Osteoblast (primary cell): ENCODE results near the gene SNX30. TPM values are rescaled to one million over a fixed set of nuclear protein-coding genes. Genes with fewer than 3 reads are reported as not detected.

ENCODE experiments used
- DNase-seq: peaks from one replicate; pipeline ENCODE4 v3.0.0; 2011; ENCODE audit warnings: low spot score, mixed read lengths; ENCODE audit not compliant: insufficient read length; ENCODE audit errors: missing footprints
- H2AFZ ChIP-seq: 2 replicates; pipeline ENCODE4 v1.6.0; 2011; ENCODE audit warnings: mild to moderate bottlenecking, low read length
- H3K27ac ChIP-seq: 2 replicates; pipeline ENCODE4 v1.5.1; 2011; ENCODE audit warnings: mild to moderate bottlenecking, low read depth, low read length, moderate library complexity
- H3K27me3 ChIP-seq: 2 replicates; pipeline ENCODE4 v1.6.0; 2012; ENCODE audit warnings: mild to moderate bottlenecking, control low read depth, inconsistent platforms, low read length, moderate library complexity; ENCODE audit not compliant: insufficient read depth
- H3K36me3 ChIP-seq: 2 replicates; pipeline ENCODE4 v1.5.1; 2011; ENCODE audit warnings: mild to moderate bottlenecking, low read length, control low read depth, moderate library complexity; ENCODE audit not compliant: insufficient read depth
- H3K4me1 ChIP-seq: 2 replicates; pipeline ENCODE4 v1.5.1; 2011; ENCODE audit warnings: mild to moderate bottlenecking, low read length, control low read depth, moderate library complexity; ENCODE audit not compliant: insufficient read depth
- H3K4me2 ChIP-seq: 2 replicates; pipeline ENCODE4 v1.6.0; 2011; ENCODE audit warnings: mild to moderate bottlenecking, low read length; ENCODE audit not compliant: insufficient read depth
- H3K4me3 ChIP-seq: fragments of 200-600 bp; sonication (generic); 3 replicates; pipeline ENCODE4 v1.5.1; 2012; ENCODE audit warnings: mild to moderate bottlenecking, low read length, inconsistent platforms; ENCODE audit not compliant: insufficient read depth
- H3K79me2 ChIP-seq: 2 replicates; pipeline ENCODE4 v1.6.0; 2012; ENCODE audit warnings: mild to moderate bottlenecking, low read length, control low read depth, inconsistent platforms; ENCODE audit not compliant: insufficient read depth
- H3K9me3 ChIP-seq: 2 replicates; pipeline ENCODE4 v1.5.1; 2011; ENCODE audit warnings: low read depth, low read length, control low read depth
- H4K20me1 ChIP-seq: 2 replicates; pipeline ENCODE4 v1.6.0; 2012; ENCODE audit warnings: mild to moderate bottlenecking, low read length, control low read depth; ENCODE audit not compliant: insufficient read depth
- total RNA-seq: library from RNA; depleted of rRNA; stranded (reverse); fragments of >200 nt; gene quantifications from 2 replicates; pipeline ENCODE4 v1.2.3, GENCODE V29; 2012
- TF ChIP-seq, protein P1 (sequence below): IDR thresholded peaks from 2 replicates; pipeline ENCODE4 v1.5.1; 2011; ENCODE audit warnings: mild to moderate bottlenecking, low read depth, low read length, moderate library complexity; ENCODE audit errors: extremely low read depth

SNX30 gene
- total RNA-seq, 1 donor, result 38.7 TPM

DNA sequence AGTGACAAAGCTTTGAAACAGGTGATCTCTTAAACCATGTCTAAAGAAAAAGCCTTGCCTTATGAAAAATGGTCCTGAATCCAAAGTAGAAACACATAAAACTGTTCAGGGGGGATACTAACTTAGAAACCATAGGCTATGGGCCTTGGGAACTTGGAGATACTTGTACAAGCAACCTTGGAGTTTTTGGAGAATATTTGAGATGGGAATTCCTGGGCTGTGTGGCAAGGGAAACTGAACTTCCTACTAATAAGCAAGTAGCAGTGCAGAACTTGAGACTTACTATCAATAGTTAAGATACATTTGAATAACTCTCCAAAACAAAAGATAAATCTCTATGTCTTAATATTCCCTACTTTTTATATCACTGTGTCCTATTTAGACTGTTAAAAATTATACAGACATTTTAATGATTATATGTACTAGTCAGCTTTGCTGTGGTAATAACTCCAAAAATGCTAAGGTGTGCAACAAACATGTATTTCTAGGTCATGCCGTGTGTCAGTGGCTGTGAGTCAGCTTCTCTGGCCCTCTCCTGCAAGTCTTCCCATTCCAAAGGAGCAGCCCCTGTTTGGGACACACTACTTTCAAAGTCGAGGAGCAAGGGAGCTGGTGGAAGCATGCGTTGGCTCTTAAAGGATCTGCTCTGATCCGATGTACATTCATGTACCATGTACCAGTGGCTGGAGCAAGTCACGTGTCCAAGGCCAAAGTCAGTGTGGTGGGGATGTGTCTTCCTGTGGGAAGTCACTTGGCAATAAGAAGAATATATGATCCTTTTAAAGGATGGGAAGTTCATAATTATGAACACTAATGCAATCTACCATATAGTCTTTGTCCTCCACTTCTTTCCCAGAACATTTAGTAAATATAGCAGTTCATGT is 39.6 kb downstream of the SNX30 start:
- Histone ChIP-seq H3K27me3 (no peaks in the 10 kb centered on the region), H3K4me1 (peaks cover 10% of the 10 kb centered on the region), H3K27ac (no peak overlapping the region), H3K4me3 (no peak overlapping the region), H3K79me2 (peaks cover 62% of the 10 kb centered on the region), H3K4me2 (no peak overlapping the region), H4K20me1 (peaks cover 18% of the 10 kb centered on the region), H2AFZ (no peak overlapping the region), H3K9me3 (no peaks in the 10 kb centered on the region), H3K36me3 (no peaks in the 10 kb centered on the region)
- DNase-seq, result no peak
- TF ChIP-seq, protein P1, sequence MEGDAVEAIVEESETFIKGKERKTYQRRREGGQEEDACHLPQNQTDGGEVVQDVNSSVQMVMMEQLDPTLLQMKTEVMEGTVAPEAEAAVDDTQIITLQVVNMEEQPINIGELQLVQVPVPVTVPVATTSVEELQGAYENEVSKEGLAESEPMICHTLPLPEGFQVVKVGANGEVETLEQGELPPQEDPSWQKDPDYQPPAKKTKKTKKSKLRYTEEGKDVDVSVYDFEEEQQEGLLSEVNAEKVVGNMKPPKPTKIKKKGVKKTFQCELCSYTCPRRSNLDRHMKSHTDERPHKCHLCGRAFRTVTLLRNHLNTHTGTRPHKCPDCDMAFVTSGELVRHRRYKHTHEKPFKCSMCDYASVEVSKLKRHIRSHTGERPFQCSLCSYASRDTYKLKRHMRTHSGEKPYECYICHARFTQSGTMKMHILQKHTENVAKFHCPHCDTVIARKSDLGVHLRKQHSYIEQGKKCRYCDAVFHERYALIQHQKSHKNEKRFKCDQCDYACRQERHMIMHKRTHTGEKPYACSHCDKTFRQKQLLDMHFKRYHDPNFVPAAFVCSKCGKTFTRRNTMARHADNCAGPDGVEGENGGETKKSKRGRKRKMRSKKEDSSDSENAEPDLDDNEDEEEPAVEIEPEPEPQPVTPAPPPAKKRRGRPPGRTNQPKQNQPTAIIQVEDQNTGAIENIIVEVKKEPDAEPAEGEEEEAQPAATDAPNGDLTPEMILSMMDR, result no peak

DNA sequence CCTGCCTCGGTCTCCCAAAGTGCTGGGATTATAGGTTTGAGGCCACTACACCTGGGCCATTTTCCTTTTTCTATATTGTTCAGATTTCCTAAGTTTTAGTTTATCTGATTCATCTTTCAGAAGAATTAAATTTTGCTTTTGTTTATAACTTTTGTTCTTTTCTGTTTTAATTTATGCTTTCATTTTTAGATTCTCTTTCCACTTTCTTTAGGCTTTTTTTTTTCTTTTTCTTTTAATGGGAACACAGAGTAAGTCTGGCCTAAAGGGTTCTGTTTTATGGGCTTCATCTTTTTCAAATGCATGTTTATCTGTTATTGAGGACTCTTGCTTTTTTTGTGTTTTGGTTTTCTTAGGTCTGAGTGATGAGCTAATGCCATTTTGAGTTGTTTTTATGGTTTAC is 42.1 kb downstream of the SNX30 start:
- DNase-seq, result no peak
- H3K27me3 ChIP-seq, result no peaks in the 10 kb centered on the region
- peaks cover 28% of the 10 kb centered on the region for H4K20me1 ChIP-seq
- no peak overlapping the region for H3K4me2 ChIP-seq
- peaks cover 10% of the 10 kb centered on the region for H3K4me1 ChIP-seq
- H2AFZ ChIP-seq, result no peak overlapping the region
- H3K36me3 ChIP-seq, result no peaks in the 10 kb centered on the region
- H3K27ac ChIP-seq, result no peak overlapping the region
- H3K9me3 ChIP-seq, result no peaks in the 10 kb centered on the region
- TF ChIP-seq, protein P1, result no peak
- H3K4me3 ChIP-seq, result no peak overlapping the region
- peaks cover 62% of the 10 kb centered on the region for H3K79me2 ChIP-seq

DNA sequence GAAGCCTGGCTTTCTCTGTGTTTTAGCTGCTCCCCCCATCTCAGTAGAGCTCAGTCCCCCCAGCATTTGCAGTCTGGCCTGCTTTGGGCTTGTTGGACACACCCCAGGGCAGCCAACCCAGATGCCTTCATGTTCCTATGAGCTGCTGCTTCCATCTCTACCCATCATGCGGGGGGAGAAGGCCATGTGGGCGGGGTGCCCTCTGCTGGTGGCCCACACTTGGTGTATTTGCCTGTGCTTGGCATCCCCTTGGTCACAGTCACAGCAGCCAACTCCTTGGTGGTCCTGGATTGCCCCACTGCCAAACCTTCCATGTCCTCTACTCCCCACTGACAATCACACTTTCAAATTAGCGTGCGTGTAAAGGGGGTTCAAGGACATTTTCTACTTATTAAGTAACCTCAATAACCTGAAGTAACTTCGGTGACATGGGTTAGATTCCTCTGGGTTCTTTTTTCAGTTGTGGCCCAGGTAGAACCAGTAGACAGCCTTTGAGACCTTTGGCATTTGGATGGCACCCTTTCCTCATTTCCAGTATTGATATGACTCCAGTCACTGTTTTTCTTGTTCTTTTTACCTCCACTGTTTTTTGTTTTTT is 42.8 kb downstream of the SNX30 start:
- no peak overlapping the region for H3K27ac ChIP-seq
- H3K9me3 ChIP-seq, result no peaks in the 10 kb centered on the region
- H3K79me2 ChIP-seq, result peaks cover 57% of the 10 kb centered on the region
- H4K20me1 ChIP-seq, result peaks cover 24% of the 10 kb centered on the region
- H3K4me3 ChIP-seq, result no peak overlapping the region
- peaks cover 10% of the 10 kb centered on the region for H3K4me1 ChIP-seq
- H2AFZ ChIP-seq, result no peak overlapping the region
- TF ChIP-seq, protein P1, result peak; percentile 81
- DNase-seq, result no peak
- no peak overlapping the region for H3K4me2 ChIP-seq
- no peaks in the 10 kb centered on the region for H3K36me3 ChIP-seq
- no peaks in the 10 kb centered on the region for H3K27me3 ChIP-seq

DNA sequence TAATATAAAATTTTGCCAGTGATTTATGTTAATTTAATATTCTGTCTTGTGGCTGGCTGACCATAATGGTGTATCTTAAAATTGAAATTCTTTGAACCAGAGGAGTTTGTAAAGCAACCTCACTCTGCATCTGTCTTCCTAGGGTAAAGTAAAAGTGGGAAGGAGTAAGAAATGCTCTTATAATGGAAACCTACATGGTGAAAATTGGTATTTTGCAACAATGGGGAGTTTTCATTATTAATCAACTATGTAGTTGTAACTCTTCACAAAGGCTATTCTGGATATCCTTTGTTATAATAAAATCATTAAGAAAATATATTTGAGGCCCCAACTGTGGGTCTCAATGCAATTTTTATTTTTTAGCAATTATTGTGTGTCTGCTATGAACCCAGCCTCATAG is 44.2 kb downstream of the SNX30 start:
- no peak for DNase-seq
- peaks cover 47% of the 10 kb centered on the region for H3K79me2 ChIP-seq
- no peaks in the 10 kb centered on the region for H3K4me1 ChIP-seq
- no peaks in the 10 kb centered on the region for H3K27me3 ChIP-seq
- no peak overlapping the region for H2AFZ ChIP-seq
- peaks cover 18% of the 10 kb centered on the region for H4K20me1 ChIP-seq
- H3K4me3 ChIP-seq, result no peak overlapping the region
- H3K27ac ChIP-seq, result no peak overlapping the region
- H3K9me3 ChIP-seq, result no peaks in the 10 kb centered on the region
- no peaks in the 10 kb centered on the region for H3K36me3 ChIP-seq
- TF ChIP-seq, protein P1, result no peak
- H3K4me2 ChIP-seq, result no peak overlapping the region
